B cell (primary cell): ENCODE measurements around the gene ACO2. TPM values are rescaled to one million over a fixed set of nuclear protein-coding genes. Genes with fewer than 3 reads are reported as not detected.

Experiments
- ATAC-seq: fragments of 200-7000 bp; cut with Tn5 transposase; one replicate; pipeline ENCODE4 v1.10.0; 2021; ENCODE audit warnings: low read depth, mild to moderate bottlenecking, moderate number of reproducible peaks, moderate library complexity
- CTCF ChIA-PET: fragments of 350-600 bp; sonication (Branson Sonifier 250); formaldehyde crosslinking; loops from one replicate; lab custom pipeline; 2021; ENCODE audit warnings: antibody characterized with exemption, inconsistent platforms; lab: Charles Lee
- POLR2A ChIA-PET: fragments of 350-600 bp; sonication (Branson Sonifier 250); formaldehyde crosslinking; loops from one replicate; lab custom pipeline; 2021; ENCODE audit warnings: antibody characterized with exemption; lab: Charles Lee
- DNase-seq: peaks from one replicate; pipeline ENCODE4 v3.0.0; 2013
- H2AFZ ChIP-seq: 2 replicates; pipeline ENCODE4 v1.6.1; 2012; ENCODE audit warnings: mild to moderate bottlenecking, low read depth, low read length; ENCODE audit not compliant: insufficient read depth, poor library complexity, severe bottlenecking
- H3K27ac ChIP-seq, 2 donors: 1 replicate in 1 of 2; 2 replicates in 1 of 2; pipeline ENCODE4 v1.5.1; 2012 to 2013; ENCODE audit warnings: low read length in 2 of 2, mild to moderate bottlenecking in 2 of 2, moderate library complexity in 1 of 2
- H3K27me3 ChIP-seq, 4 experiments: fragments of 200-600 bp in 1 of 4; sonication (generic) in 1 of 4; replicated peaks in 1 of 4; 1 replicate in 2 of 4; 2 replicates in 2 of 4; pipeline versions ENCODE4 v1.6.1 to v1.7.0; 2013 to 2016; ENCODE audit warnings: low read length in 3 of 4, mild to moderate bottlenecking in 2 of 4, mixed read lengths in 1 of 4, moderate library complexity in 1 of 4; ENCODE audit not compliant: insufficient read depth in 4 of 4, control insufficient read depth in 3 of 4; ENCODE audit errors: control extremely low read depth in 1 of 4
- H3K36me3 ChIP-seq, 2 experiments: replicated peaks in 1 of 2; 1 replicate in 1 of 2; 2 replicates in 1 of 2; pipeline versions ENCODE4 v1.6.1 to v1.7.1; 2013; ENCODE audit warnings: low read length in 1 of 2; ENCODE audit not compliant: insufficient read depth in 2 of 2, control insufficient read depth in 1 of 2; ENCODE audit errors: control extremely low read depth in 1 of 2, extremely low read depth in 1 of 2
- H3K4me1 ChIP-seq, 2 donors: fragments of 200-600 bp in 1 of 2; sonication (generic) in 1 of 2; 1 replicate in 1 of 2; 2 replicates in 1 of 2; pipeline versions ENCODE4 v1.5.1 to v1.6.1; 2013 to 2017; ENCODE audit warnings: low read length in 2 of 2; ENCODE audit not compliant: control insufficient read depth in 2 of 2, insufficient read depth in 2 of 2
- H3K4me2 ChIP-seq: replicated peaks from 2 replicates; pipeline ENCODE3; 2012; ENCODE audit warnings: mild to moderate bottlenecking, low read depth, low read length; ENCODE audit not compliant: poor library complexity, severe bottlenecking
- H3K4me3 ChIP-seq, 5 experiments: fragments of 200-600 bp in 1 of 5; sonication (generic) in 1 of 5; 1 replicate in 3 of 5; 2 replicates in 2 of 5; pipeline versions ENCODE4 v1.5.1 to v1.7.0; 2011 to 2016; ENCODE audit warnings: low read length in 4 of 5, mild to moderate bottlenecking in 4 of 5, low read depth in 2 of 5, control low read depth in 1 of 5, moderate library complexity in 1 of 5; ENCODE audit not compliant: insufficient read depth in 1 of 5; ENCODE audit errors: control extremely low read depth in 1 of 5, extremely low read depth in 1 of 5
- H3K79me2 ChIP-seq: fragments of 200-600 bp; sonication (generic); one replicate; pipeline ENCODE4 v1.6.0; 2016; ENCODE audit warnings: low read length; ENCODE audit not compliant: control insufficient read depth, insufficient read depth
- H3K9ac ChIP-seq: fragments of 200-600 bp; sonication (generic); 2 replicates; pipeline ENCODE4 v1.6.1; 2017; ENCODE audit warnings: mild to moderate bottlenecking, low read length, moderate library complexity
- H3K9me3 ChIP-seq, 3 donors: one replicate each; pipeline versions ENCODE4 v1.6.1 to v1.7.1; 2013; ENCODE audit warnings: low read length in 2 of 3; ENCODE audit not compliant: control insufficient read depth in 2 of 3, insufficient read depth in 1 of 3; ENCODE audit errors: control extremely low read depth in 1 of 3
- H4K20me1 ChIP-seq: 2 replicates; pipeline ENCODE4 v1.6.0; 2012; ENCODE audit warnings: mild to moderate bottlenecking, low read length; ENCODE audit not compliant: insufficient read depth, control insufficient read depth, poor library complexity, severe bottlenecking
- H3K27ac Mint-ChIP-seq: one replicate; pipeline ENCODE4 v1.8.0; 2021; ENCODE audit warnings: mixed read lengths
- H3K27me3 Mint-ChIP-seq: one replicate; pipeline ENCODE4 v1.8.0; 2021; ENCODE audit warnings: mixed read lengths
- H3K4me1 Mint-ChIP-seq: one replicate; pipeline ENCODE4 v1.8.0; 2021; ENCODE audit warnings: mixed read lengths
- H3K4me3 Mint-ChIP-seq: one replicate; pipeline ENCODE4 v1.8.0; 2021; ENCODE audit warnings: mixed read lengths
- H3K9me3 Mint-ChIP-seq: one replicate; pipeline ENCODE4 v1.8.0; 2022; ENCODE audit warnings: mixed read lengths; ENCODE audit not compliant: insufficient read depth
- EZH2 ChIP-seq: IDR thresholded peaks from 2 replicates; pipeline ENCODE4 v1.6.1; 2012; ENCODE audit warnings: borderline replicate concordance, low read depth, mild to moderate bottlenecking, moderate library complexity, low read length; ENCODE audit not compliant: insufficient read depth, poor library complexity, severe bottlenecking
- WGBS: methylation state at CpG from one replicate; pipeline ENCODE4 v1.1.5; 2013; ENCODE audit warnings: missing lambda C conversion rate; ENCODE audit not compliant: insufficient coverage; 5-methylcytosine and 5-hydroxymethylcytosine counted together
- intact Hi-C: fragments of 100-400 bp; cut with micrococcal nuclease; formaldehyde crosslinking; loops from one replicate; pipeline ENCODE4 v1.10.0; 2022
- polyA plus RNA-seq: library from polyadenylated mRNA; depleted of rRNA; stranded (reverse); fragments of >200 nt; gene quantifications from 2 replicates; pipeline ENCODE4 v1.2.3, GENCODE V29; 2012
- total RNA-seq, 2 donors: library from RNA; stranded (reverse); fragments of 120-200 nt in 1 of 2; gene quantifications; 1 replicate in 1 of 2; 2 replicates in 1 of 2; pipeline versions ENCODE4 v1.2.3 to v1.2.4, GENCODE V29; 2013 to 2022
- TF ChIP-seq, protein P1 (sequence below): fragments of 200-600 bp; IDR thresholded peaks from one replicate; pipeline ENCODE4 v1.8.0; 2022; ENCODE audit warnings: antibody characterized with exemption, mild to moderate bottlenecking

Gene ACO2
- total and polyA plus RNA-seq, 2 donors (not counting 1 experiment from before 2014, with no cell fraction given), result 91.5 to 91.7 TPM

DNA sequence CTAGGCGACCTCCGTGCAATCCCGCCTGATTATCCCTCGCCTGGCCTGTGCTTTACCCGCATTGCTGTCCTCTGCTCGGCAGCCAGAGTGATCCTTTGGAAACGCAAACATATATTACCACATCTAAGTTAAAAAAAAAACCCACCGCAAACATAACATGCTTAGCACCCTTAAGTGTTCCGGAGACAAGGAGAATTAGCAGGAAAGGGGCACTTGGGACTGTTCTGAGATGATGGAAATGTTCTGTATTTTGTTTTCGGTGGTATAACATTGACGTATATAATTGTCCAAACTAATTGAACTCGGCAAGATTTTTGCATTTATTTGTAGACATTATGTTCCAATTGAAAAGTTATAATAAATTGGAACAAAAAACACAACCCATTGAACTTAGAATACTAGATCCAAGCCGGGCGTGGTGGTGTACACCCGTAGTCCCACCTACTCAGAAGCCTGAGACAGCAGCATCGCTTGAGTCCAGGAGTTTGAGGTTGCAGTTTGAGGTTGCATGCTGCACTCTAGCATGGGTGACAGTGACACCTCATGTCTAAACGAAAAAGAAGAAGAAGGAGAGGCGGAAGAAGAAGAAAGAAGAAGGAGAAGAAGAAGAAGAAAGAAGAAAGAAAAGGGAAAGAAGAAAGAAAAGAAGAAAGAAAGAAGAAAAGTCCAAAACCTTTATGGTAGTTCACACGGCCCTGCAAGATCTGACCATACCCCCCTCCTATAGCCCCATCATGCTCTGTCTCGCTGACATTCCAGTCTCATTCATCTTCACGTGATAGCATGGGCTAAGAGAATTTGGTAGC lies 76.0 kb downstream of the ACO2 start:
- ATAC-seq, result no peak

More for the DNA sequence above, 76.0 kb downstream of the ACO2 start:
- Mint-ChIP-seq H3K9me3 (no peaks in the 10 kb centered on the region), H3K4me3 (peak overlapping the region; percentile 100), H3K27ac (peak overlapping the region; percentile 97), H3K4me1 (peaks cover 41% of the 10 kb centered on the region), H3K27me3 (no peaks in the 10 kb centered on the region)
- peaks cover 0 to 6% of the 10 kb centered on the region in 2 experiments for H3K36me3 ChIP-seq
- DNase-seq, result no peak
- H3K9me3 ChIP-seq, result no peaks in the 10 kb centered on the region
- WGBS, result 14% methylated on average over 7 of the region's 21 CpGs
- peaks cover 40% of the 10 kb centered on the region for H3K79me2 ChIP-seq
- no peaks in the 10 kb centered on the region for H3K27me3 ChIP-seq
- intact Hi-C loops, result loop anchor here (1.0 kb wide), 2 partner anchors 44 to 545 kb away; partner anchors contain the start of genes NDUFA6 and PMM1
- peak overlapping the region; percentile 87 for H2AFZ ChIP-seq
- ChIA-PET POLR2A (interaction anchor here (1.1 to 1.3 kb wide), 3 partner anchors 76 to 259 kb away, joined by 3 to 4 read pairs (median 3); partner anchors contain the start of genes ACO2, PHF5A and RANGAP1), CTCF (interaction anchor here (1.0 to 2.1 kb wide), 5 partner anchors 27 to 163 kb away, joined by 3 to 8 read pairs (median 5); partner anchors contain the start of genes DESI1, TEF and XRCC6)
- H3K4me1 ChIP-seq, result peaks cover 17 to 21% of the 10 kb centered on the region in 2 donors
- peak overlapping the region; percentile 90 for H3K4me2 ChIP-seq
- peaks cover 7% of the 10 kb centered on the region for H4K20me1 ChIP-seq
- H3K27ac ChIP-seq, result peak overlapping the region; percentile 20 to 74
- TF ChIP-seq EZH2, result no peak
- TF ChIP-seq, protein P1, sequence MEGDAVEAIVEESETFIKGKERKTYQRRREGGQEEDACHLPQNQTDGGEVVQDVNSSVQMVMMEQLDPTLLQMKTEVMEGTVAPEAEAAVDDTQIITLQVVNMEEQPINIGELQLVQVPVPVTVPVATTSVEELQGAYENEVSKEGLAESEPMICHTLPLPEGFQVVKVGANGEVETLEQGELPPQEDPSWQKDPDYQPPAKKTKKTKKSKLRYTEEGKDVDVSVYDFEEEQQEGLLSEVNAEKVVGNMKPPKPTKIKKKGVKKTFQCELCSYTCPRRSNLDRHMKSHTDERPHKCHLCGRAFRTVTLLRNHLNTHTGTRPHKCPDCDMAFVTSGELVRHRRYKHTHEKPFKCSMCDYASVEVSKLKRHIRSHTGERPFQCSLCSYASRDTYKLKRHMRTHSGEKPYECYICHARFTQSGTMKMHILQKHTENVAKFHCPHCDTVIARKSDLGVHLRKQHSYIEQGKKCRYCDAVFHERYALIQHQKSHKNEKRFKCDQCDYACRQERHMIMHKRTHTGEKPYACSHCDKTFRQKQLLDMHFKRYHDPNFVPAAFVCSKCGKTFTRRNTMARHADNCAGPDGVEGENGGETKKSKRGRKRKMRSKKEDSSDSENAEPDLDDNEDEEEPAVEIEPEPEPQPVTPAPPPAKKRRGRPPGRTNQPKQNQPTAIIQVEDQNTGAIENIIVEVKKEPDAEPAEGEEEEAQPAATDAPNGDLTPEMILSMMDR, result no peak
- H3K9ac ChIP-seq, result peak overlapping the region; percentile 79
- H3K4me3 ChIP-seq, result peak overlapping the region; percentile 74 to 95 (median 85)
